Islet precursor cell (in vitro differentiated cells): ENCODE results near the gene PYROXD2.

Experiments used
- DNase-seq: peaks from one replicate; pipeline ENCODE4 v3.0.0-alpha.2; 2018

Gene PYROXD2

DNA sequence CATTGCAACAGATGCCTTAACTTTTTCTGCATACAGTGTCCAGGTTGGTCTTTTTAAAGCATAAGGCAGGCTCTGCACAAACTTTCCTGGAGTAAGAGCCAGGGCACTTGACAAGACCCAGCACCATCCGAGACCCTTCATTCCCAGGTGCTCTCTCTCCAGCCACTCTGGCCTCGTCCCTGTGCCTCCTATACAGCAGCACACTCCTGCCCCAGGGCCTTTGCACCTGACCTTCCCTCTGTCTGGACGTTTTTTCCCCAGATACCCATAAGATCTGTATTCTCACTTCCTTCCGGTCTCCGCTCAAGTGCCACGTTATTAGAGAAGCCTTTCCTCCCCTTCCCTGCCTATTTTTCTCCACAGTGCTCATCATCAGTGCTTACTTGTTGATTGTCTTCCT lies 25.6 kb downstream of the PYROXD2 start:
- DNase-seq, result no peak

DNA sequence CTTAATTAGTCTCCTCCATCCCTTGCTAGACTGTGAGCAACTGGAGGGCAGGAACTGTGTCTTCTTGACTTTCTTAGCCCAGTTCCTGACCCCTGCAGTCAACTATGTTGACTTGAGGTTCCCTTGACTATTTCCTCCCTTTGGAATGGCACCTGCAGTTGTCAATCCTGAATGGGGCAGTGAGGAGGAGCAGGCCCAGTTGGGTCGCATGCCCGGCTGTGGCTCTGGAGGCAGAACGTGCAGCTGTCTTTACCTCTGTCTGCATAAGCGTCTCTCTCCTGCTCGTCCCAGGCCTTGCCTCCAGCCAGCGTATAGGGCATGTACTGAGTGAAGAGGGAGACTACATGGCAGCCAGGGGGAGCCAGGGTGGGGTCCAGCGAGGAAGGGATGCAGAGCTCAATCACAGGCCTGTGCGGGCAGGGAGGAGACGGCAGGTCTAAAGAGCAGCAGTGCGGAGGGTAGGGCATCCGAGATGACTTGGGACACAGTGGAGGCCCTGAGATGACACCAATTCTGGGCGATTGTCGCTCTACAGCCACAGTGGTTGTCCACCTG lies 26.8 kb downstream of the PYROXD2 start:
- DNase-seq, result no peak

DNA sequence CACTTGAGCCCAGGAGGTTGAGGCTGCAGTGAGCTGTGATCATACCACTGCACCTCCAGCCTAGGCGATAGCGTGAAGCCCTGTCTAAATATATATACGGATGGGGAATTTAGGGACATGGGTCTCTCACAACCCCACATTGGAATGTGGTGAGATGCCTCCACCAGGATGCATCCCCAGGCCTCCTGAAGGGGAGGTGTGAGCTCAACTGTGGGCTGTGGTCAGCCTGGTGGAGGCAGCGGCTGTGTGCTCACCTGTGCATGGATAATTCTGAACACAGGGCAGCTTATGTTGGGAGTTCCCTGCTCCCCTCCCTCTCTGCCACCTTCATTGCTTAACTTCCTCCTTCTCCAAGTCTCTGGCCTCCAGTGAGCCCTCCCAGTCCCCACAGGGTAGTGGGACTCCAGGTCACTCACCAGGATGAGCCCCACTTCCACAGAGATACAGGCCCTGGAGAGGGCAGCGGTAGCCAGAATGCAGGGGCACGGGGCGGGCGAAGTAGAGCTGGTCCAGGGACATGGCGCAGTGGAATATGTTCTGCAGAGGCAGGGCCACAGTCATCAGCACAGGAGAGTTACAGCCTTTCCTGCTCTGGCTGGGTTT lies 30.4 kb downstream of the PYROXD2 start:
- peak; percentile 52 for DNase-seq

DNA sequence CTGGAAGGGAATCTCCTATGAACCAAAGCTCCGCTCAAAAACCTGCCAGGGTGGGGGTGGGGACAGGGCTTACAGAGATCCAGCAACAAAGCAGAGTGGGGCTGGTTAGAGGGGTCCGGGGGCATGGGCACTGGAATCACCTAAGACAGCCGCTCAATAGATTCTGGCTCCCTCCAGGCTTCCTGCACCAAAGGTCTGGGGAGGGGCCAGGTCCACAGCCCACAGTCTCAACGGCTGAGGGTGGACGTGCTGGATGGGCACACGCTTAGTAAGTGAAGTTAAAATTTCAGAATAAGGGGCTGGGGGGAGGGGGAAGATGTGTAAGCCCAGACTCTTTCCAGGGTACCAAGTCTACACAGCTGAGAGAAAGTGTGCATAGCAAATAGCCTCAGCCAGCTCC lies 31.1 kb downstream of the PYROXD2 start:
- DNase-seq, result no peak

DNA sequence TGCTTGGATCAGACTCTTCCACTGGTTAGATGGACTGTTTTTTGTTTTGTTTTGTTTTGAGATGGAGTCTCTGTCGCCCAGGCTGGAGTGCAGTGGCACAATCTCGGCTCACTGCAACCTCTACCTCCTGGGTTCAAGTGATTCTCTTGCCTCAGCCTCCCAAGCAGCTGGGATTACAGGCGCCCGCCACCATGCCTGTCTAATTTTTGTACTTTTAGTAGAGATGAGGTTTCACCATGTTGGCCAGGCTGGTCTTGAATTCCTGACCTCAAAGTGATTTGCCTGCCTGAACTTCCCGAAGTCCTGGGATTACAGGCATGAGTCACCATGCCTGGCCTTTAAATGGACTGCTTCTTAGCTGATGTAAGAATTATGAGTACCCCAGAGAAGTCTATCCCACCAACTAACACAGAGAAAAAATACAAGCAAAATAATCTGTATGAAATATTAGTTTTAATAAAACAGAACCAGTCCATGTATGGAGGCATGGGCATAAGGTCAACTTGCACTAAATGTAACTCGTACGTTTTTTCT lies 31.8 kb downstream of the PYROXD2 start:
- DNase-seq, result peak; percentile 80

DNA sequence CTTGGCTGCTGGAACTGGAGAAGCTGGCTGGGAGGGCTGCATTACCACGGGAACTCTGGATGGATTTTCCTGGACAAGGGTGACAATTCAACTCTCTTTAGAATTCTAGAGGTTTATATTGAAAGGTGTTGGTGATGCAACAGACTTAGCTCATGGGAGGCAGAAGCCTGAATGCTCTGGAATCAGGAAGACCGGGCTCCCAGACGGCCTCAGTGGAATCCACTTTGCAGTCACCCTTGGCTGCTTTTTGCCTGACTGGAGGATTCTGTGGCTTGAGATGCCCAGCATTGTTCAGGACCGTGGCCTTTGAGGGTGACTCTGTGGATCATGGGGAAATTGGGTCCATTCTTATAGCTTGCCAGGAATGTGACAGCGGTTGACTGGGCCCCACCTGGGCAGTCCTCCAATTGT lies 32.3 kb downstream of the PYROXD2 start:
- no peak for DNase-seq

DNA sequence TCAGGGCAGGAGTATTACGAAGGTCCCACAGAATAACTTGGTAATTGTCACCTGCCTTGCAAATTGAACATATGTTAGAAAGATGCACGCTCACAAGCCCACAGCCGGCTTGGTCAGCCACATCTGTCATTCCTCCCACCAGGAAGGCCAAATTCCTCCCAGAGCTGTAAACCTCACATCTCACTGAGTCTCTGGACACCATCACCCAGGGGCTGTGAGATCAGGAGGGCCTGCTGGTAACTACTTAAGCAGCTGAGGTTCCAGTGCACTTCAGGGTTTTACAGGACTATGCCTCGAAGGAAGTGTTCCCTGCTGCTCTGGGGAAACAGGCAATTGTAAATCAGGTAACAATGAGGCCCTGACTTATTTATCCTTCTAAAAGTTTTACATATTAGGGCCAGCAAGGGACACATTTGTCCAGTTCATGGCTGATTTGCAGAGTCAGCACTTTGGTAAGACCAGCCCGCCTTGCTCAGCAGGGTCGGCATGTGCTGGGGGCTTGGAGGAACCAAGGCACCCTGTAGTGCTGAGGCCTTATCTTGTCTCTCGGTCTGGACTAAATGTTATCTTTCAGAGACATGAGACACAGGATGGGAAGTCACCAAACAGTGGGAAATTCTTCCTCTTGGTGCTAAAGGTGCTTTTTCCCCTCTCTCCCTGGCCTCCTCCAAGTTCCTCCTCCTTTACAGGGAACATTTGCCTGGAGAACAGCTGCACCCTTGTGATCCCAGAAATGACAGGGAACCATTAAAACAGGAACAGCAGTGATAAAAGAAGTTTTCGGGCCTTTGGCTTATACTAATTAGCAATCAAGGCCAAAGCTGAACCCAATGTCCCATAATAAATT lies 34.3 kb downstream of the PYROXD2 start:
- peak; percentile 92 for DNase-seq

DNA sequence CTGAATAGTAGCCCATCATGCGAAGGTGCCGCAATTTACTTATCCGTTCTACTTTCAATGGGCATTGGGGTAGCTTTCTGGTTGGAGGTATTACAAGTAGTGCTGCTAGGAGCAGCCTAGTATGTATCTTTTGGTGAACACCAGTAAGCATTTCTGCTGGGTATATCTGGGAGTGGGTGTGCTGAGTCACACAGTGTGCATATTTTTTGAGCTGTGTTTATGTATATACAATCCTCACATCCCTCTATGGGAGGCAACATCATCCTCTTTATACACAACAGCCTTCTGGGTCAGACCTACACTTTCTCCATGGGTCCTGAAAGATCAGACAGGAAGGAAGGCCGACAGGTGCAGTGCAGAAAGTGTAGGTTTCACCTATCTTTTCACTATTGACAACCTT lies 36.3 kb downstream of the PYROXD2 start:
- DNase-seq, result peak; percentile 4

DNA sequence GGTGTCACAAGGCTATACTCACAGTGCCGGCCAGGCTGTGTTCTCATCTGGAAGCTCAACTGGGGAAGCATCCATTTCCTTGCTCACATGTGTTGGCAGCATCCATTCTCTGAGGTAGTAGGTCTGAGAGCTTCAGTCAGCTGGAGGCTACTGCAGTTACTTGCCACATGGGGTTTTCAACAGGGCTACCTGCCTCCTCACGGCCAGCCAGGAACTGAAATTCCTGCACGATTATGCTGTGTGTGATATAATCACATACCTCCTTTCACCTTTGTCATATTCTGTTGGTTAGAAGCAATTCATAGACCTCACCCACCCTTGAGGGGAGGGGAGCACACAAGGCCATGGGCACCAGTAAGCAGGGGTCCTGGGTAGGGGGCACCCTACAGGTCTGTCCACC lies 37.4 kb downstream of the PYROXD2 start:
- peak; percentile 9 for DNase-seq

DNA sequence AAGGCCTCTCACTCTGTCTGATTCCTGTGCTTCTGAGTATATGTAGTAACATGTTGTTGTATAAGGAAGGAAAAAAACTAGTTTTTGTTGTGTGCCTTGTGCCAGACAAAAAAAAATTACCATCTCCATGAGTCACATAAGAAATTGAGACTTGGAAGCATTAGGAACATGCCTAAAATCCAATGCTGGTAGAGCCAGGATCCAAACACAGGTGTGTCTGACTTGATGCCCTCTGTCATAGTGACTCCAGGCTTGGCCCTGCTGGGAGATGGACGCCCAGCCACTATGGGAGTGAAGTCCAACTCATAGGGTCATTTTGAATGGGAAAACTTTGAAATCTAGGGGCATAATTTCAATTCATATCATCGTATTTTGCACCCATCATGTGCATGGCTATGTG lies 38.0 kb downstream of the PYROXD2 start:
- peak; percentile 4 for DNase-seq

DNA sequence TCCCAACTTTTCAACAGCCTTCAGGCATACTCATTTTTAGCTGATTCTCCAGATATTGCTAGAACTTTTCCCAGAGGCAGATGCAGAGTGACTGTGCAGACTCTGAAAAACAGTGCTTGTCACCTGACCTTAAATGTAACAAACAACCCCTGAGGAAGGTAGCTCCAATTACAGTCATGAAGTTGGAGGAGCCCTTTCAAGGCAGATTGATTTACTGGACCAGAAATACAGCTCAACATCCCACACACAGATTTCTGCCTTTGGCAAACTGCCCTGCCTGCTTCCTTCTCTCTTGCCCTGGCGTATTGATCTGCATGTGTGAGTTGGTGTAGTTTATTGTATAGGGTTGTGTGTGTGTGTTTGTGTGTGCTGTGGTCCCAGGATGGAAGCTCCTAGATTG lies 38.5 kb downstream of the PYROXD2 start:
- DNase-seq, result peak; percentile 59

DNA sequence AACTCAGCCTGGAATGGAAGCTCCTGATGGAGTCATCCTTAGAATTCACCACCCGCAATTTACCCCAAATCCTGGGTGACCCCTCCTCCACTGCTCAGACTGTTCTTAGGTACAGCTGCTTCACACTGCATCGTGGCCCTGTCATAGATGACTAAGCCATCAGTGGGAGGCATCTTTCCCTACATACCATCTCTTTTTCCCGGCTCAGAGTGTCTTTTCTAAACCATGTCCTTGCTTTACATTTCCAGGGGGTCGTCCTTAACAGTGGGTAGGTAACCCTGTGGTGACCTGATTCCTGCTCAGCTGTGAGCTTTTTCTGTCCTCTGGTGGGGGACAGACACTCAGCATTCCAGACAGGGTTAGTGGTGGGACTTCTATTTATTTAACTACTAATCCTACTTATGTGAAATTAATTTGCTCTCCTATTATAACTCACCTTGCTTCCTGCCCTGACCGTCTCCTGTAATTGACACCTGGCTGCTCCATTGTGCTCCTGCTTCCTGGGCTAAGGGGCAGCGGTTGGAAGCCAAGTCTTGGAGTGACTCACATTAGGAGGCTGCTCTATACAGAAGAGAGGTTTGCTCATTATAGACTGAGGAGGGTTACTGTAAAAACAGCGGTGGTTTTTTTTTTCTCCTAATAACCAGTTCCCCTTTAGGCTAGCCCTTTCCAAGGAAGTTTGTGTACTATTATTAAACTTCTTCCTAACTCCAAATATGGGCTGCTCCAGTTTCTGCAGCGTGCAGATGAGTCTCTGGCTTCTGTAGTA lies 40.6 kb downstream of the PYROXD2 start:
- peak; percentile 77 for DNase-seq

DNA sequence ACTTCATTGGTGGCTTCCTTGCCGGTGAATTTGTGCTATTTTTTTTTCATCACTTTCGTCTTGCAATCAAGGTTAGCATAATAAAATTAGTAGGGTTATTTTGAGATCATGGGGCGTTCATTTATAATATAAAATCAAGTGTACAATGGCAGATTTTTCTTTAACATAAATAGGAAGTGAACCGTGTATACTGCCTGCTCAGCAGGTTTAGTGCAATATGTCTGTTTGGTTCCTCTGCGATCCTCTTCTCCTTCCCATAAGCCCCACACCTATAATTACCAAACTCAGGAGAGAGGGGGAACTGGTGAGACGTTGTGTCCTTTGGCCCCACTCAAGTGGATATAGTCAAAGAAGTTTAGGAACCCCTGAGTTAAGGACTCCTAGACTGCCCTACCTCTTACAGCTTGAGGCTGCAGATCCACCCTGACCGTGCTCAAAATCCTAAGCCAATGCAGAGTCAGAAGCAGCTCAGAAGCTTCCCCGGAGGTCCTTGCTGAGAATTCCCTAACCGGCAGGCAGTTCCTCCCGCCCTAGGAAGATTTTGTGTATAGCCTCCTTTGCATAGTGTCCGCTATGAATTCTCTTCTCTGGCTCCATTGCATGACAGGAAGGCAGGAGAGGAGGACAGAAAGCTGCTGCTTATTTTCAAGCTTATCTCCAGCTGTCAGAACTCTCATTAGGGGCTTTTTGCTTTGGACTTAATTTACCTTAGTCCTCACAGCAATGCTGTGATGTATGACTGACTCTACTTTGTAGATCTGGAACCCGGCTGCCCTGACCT lies 41.5 kb downstream of the PYROXD2 start:
- peak; percentile 60 for DNase-seq

DNA sequence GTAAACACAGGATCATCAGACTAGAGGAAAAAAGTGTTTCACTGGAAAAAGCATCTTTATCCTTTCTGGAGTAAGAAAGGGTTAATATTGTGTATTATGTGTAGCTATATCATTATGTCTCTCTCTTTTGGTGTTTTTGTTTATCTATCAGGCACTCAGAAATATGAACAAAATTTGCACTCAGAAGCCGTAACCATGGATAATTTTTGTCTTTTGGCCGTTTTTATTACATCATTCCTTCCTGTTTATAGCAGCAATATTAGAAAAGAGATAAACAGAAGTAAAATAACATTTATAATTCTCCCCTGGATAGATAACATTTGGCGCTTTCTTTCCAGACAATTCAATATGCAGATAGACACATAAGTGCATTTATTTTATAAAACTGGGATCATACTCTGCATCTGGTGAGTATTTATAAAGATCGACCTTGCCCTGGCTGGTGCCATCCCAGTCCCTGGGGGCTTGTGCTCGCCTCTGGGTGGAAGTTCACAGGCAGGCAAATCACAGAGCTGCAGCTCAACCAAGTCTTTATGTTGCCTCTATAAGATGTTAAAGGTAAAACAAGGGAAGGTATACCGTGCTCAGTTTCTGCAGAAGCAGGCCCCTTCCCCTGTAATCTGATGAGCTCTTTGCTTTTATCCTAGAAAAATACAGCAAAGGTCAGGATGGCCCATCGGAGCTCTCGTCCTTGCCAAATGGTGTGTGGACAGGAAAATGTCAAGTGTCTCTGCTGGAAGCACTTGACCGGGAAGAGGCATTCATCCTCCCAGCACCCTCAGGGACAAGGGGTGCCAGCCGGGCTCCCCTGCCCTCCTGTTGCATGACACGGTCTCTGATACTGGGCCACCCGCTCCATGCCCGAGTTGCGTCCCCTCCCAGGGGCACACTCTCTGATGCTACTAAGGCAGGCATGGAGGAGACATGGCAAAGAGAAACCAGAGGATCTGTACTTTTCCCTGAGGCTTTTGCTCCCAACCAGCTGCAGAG lies 43.9 kb downstream of the PYROXD2 start:
- peak; percentile 45 for DNase-seq

DNA sequence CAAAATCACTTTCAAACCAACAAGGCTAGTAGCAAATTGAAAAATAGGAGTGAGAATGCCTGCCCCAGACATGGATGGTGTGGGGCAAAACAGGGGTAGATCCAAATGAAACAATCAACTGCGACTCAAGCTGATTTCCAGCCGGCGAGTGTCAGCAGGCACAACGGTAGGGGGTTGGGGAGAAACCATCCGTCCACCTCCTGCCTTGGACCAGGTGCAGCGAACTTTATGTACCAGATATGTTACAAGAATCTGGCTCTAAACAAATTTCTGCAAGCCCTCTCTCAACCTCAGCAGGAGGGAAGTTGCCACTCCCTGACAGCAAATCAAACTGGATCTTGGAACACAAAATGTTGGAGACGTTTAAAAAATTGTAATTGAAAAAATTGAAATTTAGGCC lies 45.2 kb downstream of the PYROXD2 start:
- peak; percentile 22 for DNase-seq

DNA sequence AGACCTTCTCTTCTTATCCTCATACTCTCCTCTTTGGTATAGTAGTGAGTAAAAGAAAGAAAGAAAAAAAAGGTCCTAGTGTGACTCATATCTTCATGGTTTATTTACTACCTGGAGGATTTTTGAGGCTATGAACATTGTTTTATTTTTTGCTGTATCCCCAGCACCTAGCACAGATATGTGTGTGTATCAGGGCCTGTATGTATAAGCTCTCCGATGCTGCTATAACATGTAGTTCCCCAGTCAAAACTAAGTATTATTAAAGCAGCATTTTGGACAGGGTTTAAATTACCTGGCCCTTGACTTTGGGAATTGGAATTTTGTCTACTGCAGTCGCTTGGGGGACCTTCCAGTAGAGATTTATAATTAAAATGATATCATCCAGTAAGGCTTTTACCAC lies 46.3 kb downstream of the PYROXD2 start:
- peak; percentile 0 for DNase-seq

DNA sequence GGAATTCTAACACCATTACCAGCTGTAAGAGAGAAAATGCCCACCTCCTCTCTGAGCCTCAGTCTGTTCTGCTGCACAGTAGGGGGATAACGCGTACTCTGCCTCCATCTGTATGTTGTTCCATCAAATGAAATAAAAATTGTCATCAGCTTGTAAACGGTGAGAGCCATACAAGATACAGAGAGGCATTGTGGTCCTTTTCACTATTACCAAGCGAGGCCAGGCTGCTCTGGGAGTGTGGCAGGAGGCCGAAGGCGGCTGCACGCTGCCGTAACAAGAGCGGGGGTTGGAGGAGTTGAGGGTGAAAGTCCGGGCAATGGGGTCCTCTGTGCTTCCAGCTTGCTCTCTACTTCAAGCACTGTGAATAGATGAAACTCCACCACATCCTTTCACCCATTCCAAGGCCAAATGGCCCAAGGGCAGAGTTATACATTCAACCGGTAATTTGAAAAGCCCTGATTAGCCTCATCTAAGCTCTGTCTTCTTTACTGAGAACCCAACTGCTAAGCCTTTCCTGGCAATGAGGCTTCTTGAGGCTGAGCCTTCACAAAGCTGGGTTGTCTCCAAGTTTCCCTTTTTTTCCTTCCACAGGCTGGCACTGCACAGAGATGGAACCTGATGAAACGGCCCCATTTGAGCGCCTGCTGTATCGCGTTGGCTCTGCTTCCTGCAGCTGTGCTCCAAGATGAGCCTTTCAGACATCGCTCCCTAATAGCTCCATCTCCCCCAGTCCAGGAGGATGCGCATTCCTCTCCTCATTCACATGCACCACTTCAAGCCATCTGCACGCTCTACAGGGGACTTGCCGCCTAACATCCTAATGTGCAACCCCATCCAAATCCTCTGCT lies 47.2 kb downstream of the PYROXD2 start:
- peak; percentile 44 for DNase-seq

DNA sequence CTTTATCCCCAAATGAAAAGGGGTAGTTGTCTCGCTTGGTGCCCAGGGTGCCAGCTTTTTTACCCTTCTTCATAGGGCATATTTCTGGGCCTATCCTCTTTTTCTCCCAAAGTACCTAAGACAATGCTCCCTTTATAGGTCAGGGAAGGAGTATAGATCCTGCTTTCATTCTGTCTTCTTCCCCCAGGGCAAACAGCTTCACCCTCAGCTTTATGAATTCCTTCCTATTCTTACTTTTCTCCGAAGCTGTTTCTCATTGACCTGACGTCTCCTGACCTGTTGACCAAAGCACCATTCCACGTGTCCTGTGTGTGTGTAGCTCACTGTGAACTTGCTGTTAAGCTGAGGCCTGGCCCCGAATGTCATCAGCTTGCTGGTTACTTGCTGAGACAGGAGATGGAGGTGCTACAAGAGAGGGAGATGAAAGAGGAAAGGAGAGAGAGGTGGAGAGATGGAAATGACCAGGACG lies 48.9 kb downstream of the PYROXD2 start:
- peak; percentile 62 for DNase-seq

DNA sequence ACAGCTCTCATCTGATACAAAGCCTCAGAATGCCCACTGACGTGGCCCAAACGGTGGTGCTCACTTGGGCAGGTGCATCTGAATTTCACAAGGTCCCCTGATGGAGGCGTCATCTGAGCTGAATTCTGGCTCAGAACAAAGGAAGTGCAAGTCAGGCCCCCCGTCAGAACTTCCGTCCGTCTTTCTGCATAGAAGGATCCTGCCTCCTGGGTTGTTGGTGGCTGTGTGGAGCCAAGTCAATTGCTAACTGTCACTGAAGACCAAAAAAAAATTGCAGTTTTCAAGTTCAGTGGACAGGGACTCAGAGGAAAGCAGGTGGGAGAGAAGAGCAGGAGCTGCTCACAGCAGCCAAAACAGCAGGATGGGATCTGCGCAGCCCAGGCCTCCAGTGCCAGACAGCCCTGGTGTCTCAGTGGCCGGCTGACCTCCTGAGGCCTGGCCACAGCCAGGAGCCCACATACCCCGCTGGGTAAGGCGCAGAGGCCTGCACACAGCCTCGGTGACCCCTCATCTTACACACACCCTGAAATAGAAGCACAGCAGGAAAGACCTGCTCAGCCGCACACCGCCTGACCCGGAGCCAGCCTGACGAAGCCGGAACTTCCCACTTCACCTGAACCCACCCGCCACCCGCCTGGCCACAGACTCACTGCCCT lies 49.4 kb downstream of the PYROXD2 start:
- peak; percentile 55 for DNase-seq
